GM18861 (cell line): ENCODE measurements around the gene PELO.
"Not testable (repeated sequence)": the region's sequence is repeated elsewhere in the genome, so short reads cannot be mapped to it uniquely, and the experiment has no call there.

Experiments
- ATAC-seq: cut with Tn5 transposase; IDR thresholded peaks from one replicate; pipeline ENCODE4 v1.9.1; 2021; ENCODE audit not compliant: unreplicated experiment

PELO gene

DNA sequence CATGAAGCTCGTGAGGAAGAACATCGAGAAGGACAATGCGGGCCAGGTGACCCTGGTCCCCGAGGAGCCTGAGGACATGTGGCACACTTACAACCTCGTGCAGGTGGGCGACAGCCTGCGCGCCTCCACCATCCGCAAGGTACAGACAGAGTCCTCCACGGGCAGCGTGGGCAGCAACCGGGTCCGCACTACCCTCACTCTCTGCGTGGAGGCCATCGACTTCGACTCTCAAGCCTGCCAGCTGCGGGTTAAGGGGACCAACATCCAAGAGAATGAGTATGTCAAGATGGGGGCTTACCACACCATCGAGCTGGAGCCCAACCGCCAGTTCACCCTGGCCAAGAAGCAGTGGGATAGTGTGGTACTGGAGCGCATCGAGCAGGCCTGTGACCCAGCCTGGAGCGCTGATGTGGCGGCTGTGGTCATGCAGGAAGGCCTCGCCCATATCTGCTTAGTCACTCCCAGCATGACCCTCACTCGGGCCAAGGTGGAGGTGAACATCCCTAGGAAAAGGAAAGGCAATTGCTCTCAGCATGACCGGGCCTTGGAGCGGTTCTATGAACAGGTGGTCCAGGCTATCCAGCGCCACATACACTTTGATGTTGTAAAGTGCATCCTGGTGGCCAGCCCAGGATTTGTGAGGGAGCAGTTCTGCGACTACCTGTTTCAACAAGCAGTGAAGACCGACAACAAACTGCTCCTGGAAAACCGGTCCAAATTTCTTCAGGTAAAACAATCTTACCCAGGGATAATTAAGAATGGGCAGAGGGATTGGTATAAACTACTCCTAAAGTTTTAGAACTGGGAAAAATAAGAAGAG lies 12.9 kb downstream of the PELO start:
- peak; percentile 29 for ATAC-seq

DNA sequence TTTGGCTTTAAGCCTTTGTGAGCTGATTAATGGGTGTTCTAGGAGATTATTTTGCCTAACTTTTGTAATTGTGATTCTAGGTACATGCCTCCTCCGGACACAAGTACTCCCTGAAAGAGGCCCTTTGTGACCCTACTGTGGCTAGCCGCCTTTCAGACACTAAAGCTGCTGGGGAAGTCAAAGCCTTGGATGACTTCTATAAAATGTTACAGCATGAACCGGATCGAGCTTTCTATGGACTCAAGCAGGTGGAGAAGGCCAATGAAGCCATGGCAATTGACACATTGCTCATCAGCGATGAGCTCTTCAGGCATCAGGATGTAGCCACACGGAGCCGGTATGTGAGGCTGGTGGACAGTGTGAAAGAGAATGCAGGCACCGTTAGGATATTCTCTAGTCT lies 13.6 kb downstream of the PELO start:
- ATAC-seq = no peak

DNA sequence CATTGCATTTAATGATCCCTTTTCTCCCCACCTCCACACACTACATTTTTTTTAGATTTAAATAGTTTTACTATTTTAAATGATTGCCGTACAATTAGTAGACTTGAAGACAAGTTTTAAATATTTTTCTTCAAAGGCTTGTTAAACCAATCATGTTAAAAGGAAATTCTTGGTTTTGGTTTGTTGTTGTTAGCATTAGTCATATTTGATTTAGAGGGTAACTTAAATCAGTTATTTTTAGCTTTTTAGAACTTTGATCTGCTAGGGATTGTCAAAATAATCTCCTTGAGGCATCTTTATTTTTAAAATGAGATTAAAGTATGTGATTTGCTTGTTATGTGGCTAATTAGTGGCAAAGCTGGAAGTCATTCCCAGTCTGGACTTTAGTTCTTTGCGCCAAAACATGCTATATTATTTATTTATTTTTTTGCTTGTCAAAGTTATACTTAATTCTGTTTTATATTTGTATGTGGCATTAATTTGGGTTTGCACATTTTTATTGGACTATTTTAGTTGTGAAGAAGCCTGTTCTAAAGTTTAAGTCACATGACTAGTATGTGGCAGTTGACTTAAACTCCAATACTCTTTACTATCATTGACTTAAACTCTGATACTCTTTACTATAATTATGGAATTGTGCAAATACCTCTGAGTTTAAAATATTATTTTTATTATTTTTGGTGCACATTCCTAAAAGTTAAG lies 14.7 kb downstream of the PELO start:
- ATAC-seq = no peak

DNA sequence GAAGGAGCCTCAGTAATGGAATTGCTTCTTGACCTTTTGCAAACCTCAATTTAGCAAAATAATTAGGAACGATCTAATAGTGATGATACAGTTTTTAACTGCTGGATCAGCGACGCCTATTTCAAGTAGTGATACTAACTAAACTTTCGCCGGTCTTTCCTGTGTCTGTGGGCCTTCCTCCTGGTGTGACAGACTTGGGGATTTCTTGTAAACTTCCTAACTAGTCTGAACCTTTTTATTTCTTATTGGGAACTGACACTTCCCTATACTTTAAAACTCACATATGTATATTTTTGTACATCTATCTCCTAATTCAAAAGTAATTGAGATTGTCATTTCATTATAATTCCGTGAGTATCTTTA lies 15.2 kb downstream of the PELO start:
- no peak for ATAC-seq

DNA sequence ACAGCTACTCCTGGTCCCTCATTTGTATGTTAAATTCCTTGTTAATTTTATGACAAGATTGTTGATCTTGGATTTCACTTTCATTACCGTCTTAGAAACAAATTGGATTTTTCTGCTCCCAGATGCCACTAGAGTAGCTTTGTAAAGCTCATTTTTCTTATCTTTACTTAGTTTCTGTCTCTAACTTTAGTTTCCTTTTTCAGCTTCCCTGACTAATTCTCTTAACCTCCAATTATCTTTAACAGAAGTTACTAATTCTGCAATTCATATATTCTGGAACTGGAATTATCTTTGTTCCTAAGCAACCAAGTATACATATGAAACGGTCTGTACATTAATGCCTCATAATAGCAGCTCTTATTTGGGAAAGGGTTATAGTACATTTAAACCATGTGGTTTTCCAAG lies 16.7 kb downstream of the PELO start:
- no peak for ATAC-seq

DNA sequence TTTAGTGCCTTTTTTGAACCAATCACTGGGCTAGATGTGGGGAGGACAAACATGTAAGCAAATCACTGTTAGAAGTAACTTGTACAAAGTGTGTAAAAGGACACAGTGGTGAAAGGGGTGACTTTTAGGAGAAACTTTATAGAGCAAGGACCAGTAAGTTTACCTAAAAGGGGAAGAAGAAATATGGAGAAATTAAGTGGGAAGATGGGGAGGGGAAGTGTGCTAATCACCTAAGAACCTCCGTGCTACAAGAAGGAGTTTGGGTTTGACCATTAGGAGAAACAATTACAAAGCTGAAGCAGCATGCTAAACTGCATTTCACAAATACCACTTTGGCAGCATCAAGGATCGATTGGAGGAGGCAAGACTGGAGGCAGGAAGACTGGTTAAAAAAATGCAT lies 17.3 kb downstream of the PELO start:
- no peak for ATAC-seq

DNA sequence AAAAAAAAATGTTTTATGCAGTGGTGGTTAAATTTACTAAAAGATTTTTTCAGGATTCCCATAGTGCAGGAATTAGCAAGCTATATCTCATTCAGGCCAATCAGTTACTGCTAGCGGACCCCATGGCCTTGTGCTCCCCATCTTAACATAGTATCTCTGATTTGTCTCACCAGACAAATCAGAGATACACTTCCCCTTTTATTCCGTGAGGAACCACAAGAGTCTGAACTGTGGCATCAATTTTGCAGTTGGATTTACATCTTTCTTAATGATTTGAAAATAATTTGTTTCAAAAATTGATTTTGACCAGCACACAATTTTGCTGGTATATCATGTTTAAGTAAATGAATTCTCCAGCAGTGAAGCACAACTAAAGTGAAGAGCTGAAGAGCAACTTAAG lies 17.9 kb downstream of the PELO start:
- ATAC-seq = no peak

DNA sequence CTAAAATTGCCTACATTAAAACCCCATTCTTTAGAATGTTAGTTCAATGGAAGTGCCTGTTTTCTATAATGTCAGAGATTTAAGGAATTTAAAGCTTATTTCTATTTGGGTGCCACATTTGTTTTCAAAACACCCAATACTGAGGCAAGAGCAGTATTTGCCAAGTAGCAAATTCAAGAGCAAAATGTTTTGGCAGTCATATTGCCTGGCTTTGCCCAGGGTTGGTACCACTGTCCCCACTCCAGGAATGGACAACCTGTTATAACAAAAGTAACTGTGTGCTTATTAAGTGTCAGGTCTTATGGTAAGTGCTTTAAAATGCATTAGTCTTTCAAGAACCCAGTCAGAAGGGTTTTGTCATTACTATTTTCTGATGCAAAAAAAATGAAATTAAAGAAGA lies 19.3 kb downstream of the PELO start:
- ATAC-seq = no peak

DNA sequence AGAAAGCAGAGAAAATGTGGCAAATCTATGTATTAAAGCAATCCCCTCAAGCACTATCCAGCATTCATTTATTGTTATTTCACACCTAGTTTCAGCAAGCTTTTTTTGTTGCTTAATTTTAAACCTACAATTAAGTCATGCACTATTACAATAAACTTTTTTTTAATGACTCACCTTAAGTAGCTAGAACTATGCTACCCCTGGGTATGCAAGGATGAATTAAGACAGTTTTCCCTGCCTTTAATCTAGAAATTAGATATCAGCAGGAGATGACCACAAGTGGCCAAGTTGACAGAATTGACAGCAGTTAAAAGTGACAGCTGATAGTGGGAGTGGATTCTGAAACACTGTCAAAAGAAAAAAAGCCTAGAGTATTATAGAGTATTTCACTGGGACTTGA lies 20.0 kb downstream of the PELO start:
- ATAC-seq = no peak

DNA sequence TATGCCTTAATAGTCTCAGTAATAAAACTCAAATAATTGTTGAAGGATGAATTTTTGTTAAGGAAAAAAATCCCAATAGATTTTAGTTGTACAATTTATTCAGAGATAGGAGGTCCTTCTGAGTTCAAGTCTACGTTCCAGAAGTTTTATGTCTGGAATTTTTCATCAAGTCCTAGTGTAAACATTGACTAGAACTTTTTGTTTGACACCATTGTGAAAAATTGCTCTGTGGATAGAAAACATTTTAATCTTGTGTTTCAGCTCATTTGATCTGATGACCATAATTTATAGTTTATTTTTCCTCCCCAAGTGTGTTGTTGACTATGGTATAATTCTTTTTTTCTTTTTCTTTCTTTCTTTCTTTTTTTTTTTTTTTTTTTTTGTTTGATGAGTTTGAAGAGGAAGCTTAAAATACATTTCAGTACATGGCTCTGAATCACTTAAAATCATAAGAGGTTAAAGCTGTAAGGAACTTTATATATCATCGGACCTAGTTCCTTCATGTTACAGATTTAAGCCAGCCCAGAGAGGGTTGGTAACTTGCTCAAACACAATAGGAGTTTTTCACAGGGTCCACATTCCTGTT lies 20.7 kb downstream of the PELO start:
- no peak for ATAC-seq

DNA sequence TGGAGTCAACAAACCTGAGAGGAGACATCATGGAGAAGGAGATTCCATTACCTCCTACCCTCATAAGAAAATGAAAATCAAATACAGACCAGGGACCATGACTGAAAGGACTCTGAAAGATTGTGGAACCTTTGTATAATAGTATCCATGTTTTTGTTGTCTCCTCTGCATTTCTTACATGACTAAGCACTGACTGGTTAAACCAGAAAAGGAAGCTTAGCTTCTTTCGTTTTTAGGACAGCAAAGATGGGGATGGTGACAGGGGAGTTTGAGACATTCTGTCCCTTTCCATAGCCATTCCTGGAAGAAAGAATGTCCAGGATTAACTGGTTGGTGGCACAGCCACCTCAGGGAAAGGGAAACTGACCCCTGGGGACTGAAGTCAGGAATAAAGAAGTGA lies 22.2 kb downstream of the PELO start:
- ATAC-seq = no peak

DNA sequence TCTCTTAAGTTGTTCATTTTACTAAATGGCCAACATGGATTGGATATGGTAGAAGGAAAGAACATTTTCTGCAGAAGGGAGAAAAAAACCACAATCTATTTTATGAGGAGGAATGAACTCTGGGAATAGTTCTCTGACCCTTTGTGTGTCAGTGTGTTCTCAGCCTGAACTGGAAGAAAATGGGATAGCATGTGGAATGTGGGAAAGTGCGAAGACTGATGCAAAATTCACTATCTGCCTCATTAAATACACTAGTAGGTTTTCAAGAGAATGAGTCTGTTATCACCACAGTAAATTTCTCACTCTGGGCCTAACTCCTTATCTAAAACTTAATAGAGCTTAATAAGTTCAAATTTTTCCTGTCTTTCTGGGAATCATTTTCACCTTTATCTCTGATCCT lies 22.7 kb downstream of the PELO start:
- no peak for ATAC-seq

DNA sequence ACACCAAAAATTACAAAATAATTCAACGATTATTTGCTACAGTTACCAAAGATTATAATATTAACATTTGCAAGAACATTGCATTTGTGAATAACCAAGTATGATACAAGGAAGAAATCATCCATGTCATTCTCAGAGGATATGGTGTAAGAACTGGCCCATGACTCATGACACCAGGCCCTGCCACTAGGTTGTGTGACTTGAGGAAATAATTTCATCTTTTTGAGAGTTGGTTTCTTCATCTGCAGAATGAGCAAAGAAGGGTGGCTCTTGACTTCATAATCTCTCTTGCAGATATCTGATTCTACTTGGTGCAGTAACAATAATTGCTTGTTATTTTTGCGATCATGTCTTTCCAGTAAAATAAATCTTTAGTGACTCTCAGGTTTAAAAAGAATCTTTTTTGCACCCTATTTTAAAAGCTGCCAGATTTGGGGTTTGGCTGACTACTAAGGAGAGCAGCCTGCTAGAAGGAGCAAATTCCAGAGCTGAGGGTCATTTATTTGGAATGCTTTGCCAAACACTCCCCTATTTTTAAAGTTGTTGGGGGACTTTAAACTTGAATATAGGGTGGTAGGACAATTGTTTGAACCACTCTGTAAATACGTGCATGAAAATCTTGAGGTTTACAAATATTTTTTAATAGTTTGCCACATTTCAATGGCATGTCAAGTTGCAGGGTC lies 23.5 kb downstream of the PELO start:
- no peak for ATAC-seq

DNA sequence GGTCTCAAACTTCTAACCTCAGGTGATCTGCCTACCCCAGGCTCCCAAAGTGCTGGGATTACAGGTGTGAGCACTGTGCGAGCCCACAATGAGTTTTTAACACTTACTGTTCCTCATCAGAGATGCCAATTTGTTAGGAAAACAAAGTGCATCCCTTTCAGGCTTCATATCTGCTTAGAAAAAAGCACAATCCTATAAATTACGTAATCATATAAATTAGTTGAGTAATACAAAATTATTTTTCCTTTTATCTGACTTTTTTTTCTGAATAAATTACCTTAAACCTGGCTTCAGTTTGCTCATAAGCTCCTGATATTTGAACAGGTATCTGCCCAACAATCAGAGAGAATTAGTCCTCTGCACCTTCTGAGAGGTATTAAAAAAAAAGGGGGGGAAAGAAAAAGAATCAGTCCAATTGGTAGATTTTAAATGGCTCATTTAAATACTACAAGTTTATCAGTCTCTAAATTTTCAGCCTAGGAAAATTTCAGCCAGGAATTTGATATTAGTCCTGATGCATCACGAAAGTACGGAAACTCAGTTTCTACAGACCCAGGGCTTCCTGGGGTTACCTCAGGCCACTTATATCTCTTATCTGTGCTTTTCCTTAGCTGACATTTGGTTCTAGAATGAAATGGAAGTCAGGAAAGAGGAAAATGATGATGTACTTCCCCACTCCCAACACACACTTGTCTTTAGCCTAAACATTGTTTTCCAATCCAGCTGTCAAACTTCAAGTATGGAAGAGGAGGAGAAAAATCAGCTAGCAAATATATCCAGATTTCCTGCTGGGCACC lies 26.8 kb downstream of the PELO start:
- no peak for ATAC-seq

DNA sequence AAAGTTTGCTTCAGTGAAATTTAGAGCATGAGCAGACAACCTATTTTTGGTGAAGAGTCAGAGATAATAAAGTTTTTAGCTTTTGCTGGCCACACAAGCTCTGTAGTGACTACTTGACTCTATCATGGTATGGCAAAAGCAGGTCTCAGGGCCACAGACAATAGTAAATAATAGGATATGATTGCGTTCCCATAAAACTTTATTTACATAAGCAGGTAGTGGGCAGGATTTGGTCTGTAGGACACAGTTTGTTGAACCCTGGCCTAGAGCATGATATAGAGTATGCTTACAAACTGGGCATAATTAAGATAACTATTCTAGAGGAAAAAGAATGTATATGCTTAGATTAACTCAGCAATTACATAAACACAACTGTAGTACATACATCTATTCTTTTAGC lies 30.1 kb downstream of the PELO start:
- no peak for ATAC-seq

DNA sequence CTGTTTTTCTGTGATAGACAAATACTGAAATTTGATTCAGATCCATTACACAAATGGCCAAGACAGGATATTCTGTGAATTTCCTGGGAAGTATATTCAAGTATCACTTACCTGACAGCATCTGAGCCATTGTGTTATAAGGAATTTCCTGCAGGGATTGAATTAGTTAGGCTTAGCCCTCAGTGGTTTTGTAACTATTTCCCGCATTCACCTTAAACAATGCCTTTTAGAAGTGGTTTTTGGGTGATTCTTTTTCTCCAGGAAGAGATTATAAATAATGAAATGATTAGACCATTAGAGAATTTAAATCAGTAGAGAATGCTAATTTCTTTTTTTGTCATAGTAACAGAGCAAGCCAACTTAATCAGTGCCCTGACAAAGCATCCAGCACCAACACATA lies 30.6 kb downstream of the PELO start:
- no peak for ATAC-seq

DNA sequence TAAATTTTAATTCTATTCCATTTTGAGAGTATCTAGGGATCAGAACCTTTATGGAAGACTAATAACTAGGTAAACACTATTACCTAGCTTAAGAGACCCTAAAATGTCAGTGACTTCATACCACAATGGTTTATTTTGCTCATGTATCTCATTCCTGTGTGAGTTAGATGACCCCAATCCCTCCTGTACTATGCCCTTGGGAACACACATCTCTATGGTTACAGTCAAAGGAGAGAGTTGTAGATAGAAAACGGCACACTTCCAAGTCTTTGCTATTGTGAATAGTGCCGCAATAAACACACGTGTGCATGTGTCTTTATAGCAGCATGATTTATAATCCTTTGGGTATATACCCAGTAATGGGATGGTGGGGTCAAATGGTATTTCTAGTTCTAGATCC lies 31.1 kb downstream of the PELO start:
- not testable (repeated sequence) for ATAC-seq

DNA sequence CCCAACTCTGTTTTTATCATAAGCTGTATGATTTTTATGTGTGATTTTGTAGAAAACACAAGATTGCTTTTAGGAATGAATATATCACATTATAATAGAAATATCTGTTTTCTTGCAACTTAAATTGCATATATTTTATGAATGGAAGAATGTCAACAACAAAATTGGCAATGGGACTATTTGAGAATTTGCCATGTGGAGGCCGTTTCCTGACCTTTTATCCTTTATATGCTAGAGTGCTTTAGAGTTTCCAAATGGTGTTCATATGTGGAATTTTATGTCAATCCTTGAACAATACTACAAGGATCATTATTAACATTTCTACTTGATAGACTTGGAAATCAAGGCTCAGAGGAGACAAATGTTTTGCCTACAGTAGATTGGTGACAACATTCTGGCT lies 34.2 kb downstream of the PELO start:
- ATAC-seq = no peak

DNA sequence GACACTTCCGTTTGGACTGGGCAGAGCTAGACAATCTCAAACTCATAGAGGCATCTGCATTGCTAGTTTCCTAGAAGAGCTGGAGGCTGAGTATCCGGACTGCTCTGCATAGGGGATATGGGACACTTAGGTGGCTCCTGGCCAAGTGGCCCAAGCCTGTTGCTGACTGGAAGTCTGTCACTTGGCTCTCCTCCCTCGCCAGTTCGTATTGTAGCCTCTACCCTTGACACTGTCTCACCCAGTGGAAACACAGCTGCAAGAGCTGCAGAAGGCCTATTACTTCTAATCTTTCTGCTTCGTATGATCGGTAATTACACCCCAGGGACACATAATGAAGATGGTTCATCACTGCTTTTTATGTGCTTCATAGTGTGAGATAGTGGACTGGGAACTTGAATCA lies 34.7 kb downstream of the PELO start:
- no peak for ATAC-seq

DNA sequence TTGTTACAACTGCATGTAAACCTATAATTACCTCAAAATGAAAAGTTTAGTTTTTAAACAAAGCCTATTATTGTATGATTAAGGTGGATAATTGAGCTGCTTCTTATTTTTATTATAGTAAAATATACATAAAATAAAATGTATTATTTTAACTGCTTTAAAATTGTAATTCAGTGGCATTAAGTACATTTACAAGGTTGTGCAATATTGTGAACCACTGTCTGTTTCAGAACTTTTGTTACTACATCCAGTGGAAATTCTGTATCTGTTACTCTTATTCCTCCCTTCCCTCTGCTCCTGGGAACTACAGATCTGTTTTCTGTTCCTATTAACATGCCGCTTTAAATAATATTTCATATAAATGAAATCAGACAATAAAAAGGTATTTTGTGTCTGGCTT lies 37.1 kb downstream of the PELO start:
- ATAC-seq = no peak

DNA sequence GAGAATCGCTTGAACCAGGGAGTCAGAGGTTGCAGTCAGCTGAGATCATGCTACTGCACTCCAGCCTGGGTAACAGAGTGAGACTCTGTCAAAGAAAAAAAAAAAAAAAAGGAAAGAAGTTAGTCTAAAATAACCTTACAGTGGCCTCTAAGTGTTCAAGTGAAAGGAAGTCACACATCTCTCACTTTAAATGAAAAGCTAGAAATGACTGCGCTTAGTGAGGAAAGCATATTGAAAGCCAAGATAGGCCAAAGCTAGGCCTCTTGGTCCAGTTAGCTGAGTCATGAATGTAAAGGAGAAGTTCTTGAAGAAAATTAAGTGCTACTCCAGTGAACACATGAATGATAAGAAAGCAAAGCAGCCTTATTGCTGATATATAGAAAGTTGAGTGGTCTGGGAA lies 38.1 kb downstream of the PELO start:
- ATAC-seq = peak; percentile 91
